Sigmoid colon (tissue), 4 donors: Measurements from ENCODE around the gene PATL1.

Experiments
- CTCF ChIP-seq, 4 experiments: fragments of 450-650 bp in 3 of 4; fragments of 200-600 bp in 1 of 4; IDR thresholded peaks; one replicate each; pipeline ENCODE4 v1.5.1; 2016 to 2019; ENCODE audit warnings: antibody characterized with exemption in 4 of 4, mild to moderate bottlenecking in 3 of 4, moderate library complexity in 2 of 4
- EP300 ChIP-seq, 4 donors: sonication (generic); formaldehyde crosslinking; IDR thresholded peaks; one replicate each; pipeline ENCODE4 v1.6.1; 2017; ENCODE audit warnings: antibody characterized with exemption in 4 of 4
- POLR2A ChIP-seq, 2 donors: fragments of 450-650 bp; IDR thresholded peaks; one replicate each; pipeline ENCODE4 v1.6.1; 2016; ENCODE audit warnings: antibody characterized with exemption in 2 of 2, mild to moderate bottlenecking in 2 of 2, moderate library complexity in 2 of 2
- POLR2AphosphoS5 ChIP-seq, 4 donors: sonication (generic); formaldehyde crosslinking; IDR thresholded peaks; one replicate each; pipeline ENCODE4 v1.6.1; 2017; ENCODE audit warnings: antibody characterized with exemption in 4 of 4

GRCh38 chr11:59629996-59630395, 38.8 kb downstream of the PATL1 start:
- TF ChIP-seq CTCF (IDR thresholded peaks at IDR 0.05): no peak
- TF ChIP-seq POLR2A (IDR thresholded peaks at IDR 0.05): no peak
- TF ChIP-seq POLR2AphosphoS5 (IDR thresholded peaks at IDR 0.05): no peak
- TF ChIP-seq EP300 (IDR thresholded peaks at IDR 0.05): no peak
